ENCODE measurements around the gene TOPBP1. TPM values are rescaled to one million over a fixed set of nuclear protein-coding genes. Genes with fewer than 3 reads are reported as not detected.
"Not testable (repeated sequence)": the region's sequence is repeated elsewhere in the genome, so short reads cannot be mapped to it uniquely, and the experiment has no call there.

TOPBP1 gene
- 10 to 100 TPM in 1 of 3 donors, 1 to 10 TPM in 2; 5.2 to 10.0 (median 6.9) TPM for polyA plus RNA-seq

- peak within 1 kb of the TSS; percentile 60 for H3K27ac ChIP-seq (ENCODE audit: low read depth, low read length)
- 0% methylated on average over 57 to 58 of the region's 58 CpGs for WGBS, 3 donors
These were observed at the start of gene TOPBP1 for GRCh38 chr3:133661454-133662277. TSS of gene TOPBP1 (minus strand) at chr3:133661941. CDS start at chr3:133661127, 814 bp downstream.

- WGBS, 3 donors: 52 to 78% (median 53%) methylated on average over 4 of the region's 4 CpGs
- H3K27ac ChIP-seq (ENCODE audit: low read depth, low read length): no peak overlapping the region
These were observed 49.3 kb upstream of the TOPBP1 start for GRCh38 chr3:133711013-133711412.

GRCh38 chr3:133709139-133709750, 47.5 kb upstream of the TOPBP1 start:
- 58 to 89% (median 64%) methylated on average over 3 of the region's 3 CpGs for WGBS, 3 donors
- H3K27ac ChIP-seq (ENCODE audit: low read depth, low read length): no peak overlapping the region

GRCh38 chr3:133706033-133706432, 44.3 kb upstream of the TOPBP1 start:
- 76 to 81% (median 77%) methylated on average over 4 of the region's 4 CpGs for WGBS, 3 donors
- no peak overlapping the region for H3K27ac ChIP-seq (ENCODE audit: low read depth, low read length)

GRCh38 chr3:133703915-133704314, 42.2 kb upstream of the TOPBP1 start:
- no peak overlapping the region for H3K27ac ChIP-seq (ENCODE audit: low read depth, low read length)
- WGBS, 3 donors: 60 to 76% (median 62%) methylated on average over 1 of the region's 1 CpG

- H3K27ac ChIP-seq (ENCODE audit: low read depth, low read length): no peak overlapping the region
- 88 to 93% (median 92%) methylated on average over 7 of the region's 7 CpGs for WGBS, 3 donors
These were observed 40.0 kb upstream of the TOPBP1 start for GRCh38 chr3:133701435-133702358.

GRCh38 chr3:133700351-133700750, 38.6 kb upstream of the TOPBP1 start:
- H3K27ac ChIP-seq (ENCODE audit: low read depth, low read length): no peak overlapping the region
- WGBS, 3 donors: 79 to 90% (median 79%) methylated on average over 6 of the region's 6 CpGs

- H3K27ac ChIP-seq (ENCODE audit: low read depth, low read length): no peak overlapping the region
- 85 to 86% (median 86%) methylated on average over 3 of the region's 3 CpGs for WGBS, 3 donors
These were observed 38.2 kb upstream of the TOPBP1 start for GRCh38 chr3:133699903-133700302.

- no peak overlapping the region for H3K27ac ChIP-seq (ENCODE audit: low read depth, low read length)
- 73 to 82% (median 81%) methylated on average over 2 of the region's 2 CpGs for WGBS, 3 donors
These were observed 37.7 kb upstream of the TOPBP1 start for GRCh38 chr3:133699467-133699866.

- WGBS, 3 donors: 85 to 89% (median 88%) methylated on average over 2 of the region's 2 CpGs
- no peak overlapping the region for H3K27ac ChIP-seq (ENCODE audit: low read depth, low read length)
These were observed 36.2 kb upstream of the TOPBP1 start for GRCh38 chr3:133697960-133698359.

GRCh38 chr3:133695560-133696171, 33.9 kb upstream of the TOPBP1 start:
- 82 to 87% (median 87%) methylated on average over 3 of the region's 3 CpGs for WGBS, 3 donors
- H3K27ac ChIP-seq (ENCODE audit: low read depth, low read length): no peak overlapping the region

GRCh38 chr3:133694288-133695268, 32.8 kb upstream of the TOPBP1 start:
- H3K27ac ChIP-seq (ENCODE audit: low read depth, low read length): no peak overlapping the region
- WGBS, 3 donors: 90 to 97% (median 96%) methylated on average over 9 of the region's 9 CpGs

- H3K27ac ChIP-seq (ENCODE audit: low read depth, low read length): no peak overlapping the region
- WGBS, 3 donors: 81 to 91% (median 89%) methylated on average over 8 of the region's 8 CpGs
These were observed 32.1 kb upstream of the TOPBP1 start for GRCh38 chr3:133693821-133694220.

- H3K27ac ChIP-seq (ENCODE audit: low read depth, low read length): no peak overlapping the region
- 68 to 93% (median 92%) methylated on average over 3 to 4 of the region's 4 CpGs for WGBS, 3 donors
These were observed 31.0 kb upstream of the TOPBP1 start for GRCh38 chr3:133692759-133693158.

GRCh38 chr3:133691273-133692107, 29.7 kb upstream of the TOPBP1 start:
- 56 to 73% (median 63%) methylated on average over 6 of the region's 6 CpGs for WGBS, 3 donors

GRCh38 chr3:133677993-133678392, 16.3 kb upstream of the TOPBP1 start:
- WGBS, 3 donors: 95 to 100% (median 97%) methylated on average over 2 of the region's 2 CpGs
- H3K27ac ChIP-seq (ENCODE audit: low read depth, low read length): not testable (repeated sequence)

More at GRCh38 chr3:133691273-133692107, 29.7 kb upstream of the TOPBP1 start:
- no peak overlapping the region for H3K27ac ChIP-seq (ENCODE audit: low read depth, low read length)

Measured in adipose tissue (tissue), 3 donors.